HCT116 (cell line): ENCODE data around the gene RAB31. TPM values are rescaled to one million over a fixed set of nuclear protein-coding genes. Genes with fewer than 3 reads are reported as not detected.

ENCODE experiments used
- ATAC-seq: fragments of 200-7000 bp; cut with Tn5 transposase; 2 replicates; pipeline ENCODE4 v1.9.1; 2020; ENCODE audit warnings: mild to moderate bottlenecking, moderate library complexity
- BruUV-seq: library from RNA; stranded (reverse); fragments of 400-500 nt; replicated peaks from 2 replicates; lab custom pipeline; 2021; lab: Mats Ljungman, UMichigan
- CTCF ChIA-PET: fragments of 300-600 bp; sonication (Branson Sonifier 250); formaldehyde crosslinking; loops from one replicate; lab custom pipeline; 2021; ENCODE audit warnings: antibody characterized with exemption; lab: Charles Lee
- POLR2A ChIA-PET: fragments of 300-600, 350-600 bp; sonication (Branson Sonifier 250); formaldehyde crosslinking; loops from one replicate; lab custom pipeline; 2021; ENCODE audit warnings: antibody characterized with exemption; lab: Charles Lee
- RAD21 ChIA-PET, 2 experiments: fragments of 300-600 bp; sonication (Branson Sonifier 250); formaldehyde crosslinking; loops; one replicate each; lab custom pipeline; 2023; ENCODE audit warnings: low total read pairs in 2 of 2; ENCODE audit not compliant: uncharacterized antibody in 2 of 2, unreplicated experiment in 2 of 2, low non-redundant PET in 1 of 2; lab: Charles Lee
- DNase-seq: peaks from one replicate; pipeline ENCODE4 v3.0.0-alpha.2; 2010; ENCODE audit warnings: low read depth, low spot score
- H2AFZ ChIP-seq: fragments of 200-600 bp; shearing (Covaris generic), sonication (generic); 2 replicates; pipeline ENCODE4 v1.6.1; 2017; ENCODE audit warnings: low read depth, mixed run types, mixed read lengths, antibody characterized with exemption, low read length; ENCODE audit not compliant: poor library complexity, severe bottlenecking
- H3K27ac ChIP-seq: 2 replicates; pipeline ENCODE4 v1.5.1; 2012; ENCODE audit warnings: low read depth, low read length
- H3K27me3 ChIP-seq: fragments of 200-600 bp; sonication (generic); 2 replicates; pipeline ENCODE4 v1.6.1; 2016; ENCODE audit warnings: mixed run types, low read length, mixed read lengths; ENCODE audit not compliant: insufficient read depth
- H3K36me3 ChIP-seq, 2 experiments: fragments of 200-500 bp in 1 of 2; fragments of 200-600 bp in 1 of 2; sonication (Bioruptor generic) in 1 of 2; sonication (generic) in 1 of 2; 2 replicates each; pipeline versions ENCODE4 v1.5.1 to v1.6.1; 2014 to 2016; ENCODE audit warnings: low read length in 2 of 2, inconsistent platforms in 1 of 2, mixed read lengths in 1 of 2, mixed run types in 1 of 2; ENCODE audit not compliant: insufficient read depth in 2 of 2, control insufficient read depth in 1 of 2
- H3K4me1 ChIP-seq, 2 experiments: fragments of 200-600 bp in 1 of 2; sonication (generic) in 1 of 2; 2 replicates each; pipeline versions ENCODE4 v1.5.1 to v1.6.1; 2012 to 2017; ENCODE audit warnings: low read length in 2 of 2, inconsistent platforms in 1 of 2, mild to moderate bottlenecking in 1 of 2, mixed read lengths in 1 of 2, mixed run types in 1 of 2, moderate library complexity in 1 of 2; ENCODE audit not compliant: insufficient read depth in 2 of 2, control insufficient read depth in 1 of 2
- H3K4me2 ChIP-seq: fragments of 200-600 bp; sonication (generic); 2 replicates; pipeline ENCODE4 v1.6.1; 2017; ENCODE audit warnings: mixed run types, low read length, mixed read lengths
- H3K4me3 ChIP-seq, 2 experiments: fragments of 200-600 bp in 1 of 2; sonication (generic) in 1 of 2; replicated peaks in 1 of 2; 2 replicates each; pipeline ENCODE4 v1.5.1; 2011 to 2016; ENCODE audit warnings: low read length in 2 of 2, control low read depth in 1 of 2, low read depth in 1 of 2, mild to moderate bottlenecking in 1 of 2, mixed read lengths in 1 of 2, mixed run types in 1 of 2
- H3K79me2 ChIP-seq: fragments of 200-600 bp; sonication (generic); 2 replicates; pipeline ENCODE4 v1.6.1; 2017; ENCODE audit warnings: mild to moderate bottlenecking, mixed run types, low read length, moderate library complexity, mixed read lengths; ENCODE audit not compliant: insufficient read depth
- H3K9ac ChIP-seq: fragments of 200-600 bp; sonication (generic); 2 replicates; pipeline ENCODE4 v1.6.1; 2016; ENCODE audit warnings: low read length, mixed read lengths
- H3K9me2 ChIP-seq: fragments of 200-600 bp; sonication (generic), shearing (Covaris generic); 2 replicates; pipeline ENCODE4 v1.6.1; 2017; ENCODE audit warnings: mixed run types, mild to moderate bottlenecking, moderate library complexity; ENCODE audit not compliant: insufficient read depth
- H3K9me3 ChIP-seq, 2 experiments: fragments of 200-500 bp in 1 of 2; fragments of 200-600 bp in 1 of 2; sonication (Bioruptor generic) in 1 of 2; sonication (generic) in 1 of 2; 2 replicates each; pipeline ENCODE4 v1.6.1; 2014 to 2017; ENCODE audit warnings: low read length in 2 of 2, mixed read lengths in 2 of 2, inconsistent platforms in 1 of 2, low read depth in 1 of 2, mild to moderate bottlenecking in 1 of 2, mixed run types in 1 of 2, moderate library complexity in 1 of 2; ENCODE audit not compliant: control insufficient read depth in 1 of 2, insufficient read depth in 1 of 2
- H4K20me1 ChIP-seq: fragments of 200-600 bp; sonication (generic), shearing (Covaris generic); 2 replicates; pipeline ENCODE4 v1.6.1; 2017; ENCODE audit warnings: mixed run types, mild to moderate bottlenecking, moderate library complexity; ENCODE audit not compliant: insufficient read depth
- EGR1 ChIP-seq: IDR thresholded peaks from 2 replicates; pipeline ENCODE4 v1.6.1; 2012; ENCODE audit warnings: low read depth
- ELF1 ChIP-seq: IDR thresholded peaks from 2 replicates; pipeline ENCODE4 v1.6.1; 2012; ENCODE audit warnings: low read depth, borderline replicate concordance
- EZH2 ChIP-seq: fragments of 200-600 bp; sonication (generic); IDR thresholded peaks from 2 replicates; pipeline ENCODE4 v1.6.1; 2017; ENCODE audit warnings: antibody characterized with exemption, mixed run types
- FOSL1 ChIP-seq: IDR thresholded peaks from 2 replicates; pipeline ENCODE4 v1.6.1; 2012; ENCODE audit warnings: low read depth
- JUND ChIP-seq: IDR thresholded peaks from 2 replicates; pipeline ENCODE4 v1.6.1; 2012
- SIN3A ChIP-seq: IDR thresholded peaks from 2 replicates; pipeline ENCODE4 v1.6.1; 2012; ENCODE audit warnings: low read depth
- SRF ChIP-seq: IDR thresholded peaks from 2 replicates; pipeline ENCODE4 v1.6.1; 2012; ENCODE audit warnings: low read depth
- TCF7L2 ChIP-seq: IDR thresholded peaks from 2 replicates; pipeline ENCODE4 v1.7.0; 2011; ENCODE audit warnings: borderline replicate concordance, inconsistent platforms; ENCODE audit not compliant: insufficient read depth, insufficient read length; ENCODE audit errors: extremely low read depth
- ZNF274 ChIP-seq: fragments of 200-500 bp; sonication (Bioruptor generic); IDR thresholded peaks from 2 replicates; pipeline ENCODE4 v1.6.1; 2014; ENCODE audit warnings: mild to moderate bottlenecking, low read depth, low read length, inconsistent platforms
- intact Hi-C: fragments of 100-400 bp; cut with micrococcal nuclease; formaldehyde crosslinking; loops from 2 replicates; pipeline ENCODE4 v1.10.0; 2022
- total RNA-seq: library from RNA; stranded (reverse); gene quantifications from one replicate; pipeline ENCODE4 v1.2.1, GENCODE V29; 2021; ENCODE audit not compliant: unreplicated experiment
- TF ChIP-seq, protein P1 (sequence below): IDR thresholded peaks from 2 replicates; pipeline ENCODE4 v1.6.1; 2011; ENCODE audit warnings: mild to moderate bottlenecking, low read length, moderate library complexity; ENCODE audit not compliant: insufficient replicate concordance; ENCODE audit errors: extremely low read depth
- TF ChIP-seq, protein P2 (sequence below): IDR thresholded peaks from 2 replicates; pipeline ENCODE4 v1.6.1; 2012
- TF ChIP-seq, protein P3 (sequence below): IDR thresholded peaks from 2 replicates; pipeline ENCODE4 v1.6.1; 2012
- TF ChIP-seq, protein P4 (sequence below): IDR thresholded peaks from 2 replicates; pipeline ENCODE4 v1.6.1; 2012; ENCODE audit warnings: low read depth

The RAB31 gene
- total RNA-seq, 1 experiment from 2014 or later, result 46.9 TPM

DNA sequence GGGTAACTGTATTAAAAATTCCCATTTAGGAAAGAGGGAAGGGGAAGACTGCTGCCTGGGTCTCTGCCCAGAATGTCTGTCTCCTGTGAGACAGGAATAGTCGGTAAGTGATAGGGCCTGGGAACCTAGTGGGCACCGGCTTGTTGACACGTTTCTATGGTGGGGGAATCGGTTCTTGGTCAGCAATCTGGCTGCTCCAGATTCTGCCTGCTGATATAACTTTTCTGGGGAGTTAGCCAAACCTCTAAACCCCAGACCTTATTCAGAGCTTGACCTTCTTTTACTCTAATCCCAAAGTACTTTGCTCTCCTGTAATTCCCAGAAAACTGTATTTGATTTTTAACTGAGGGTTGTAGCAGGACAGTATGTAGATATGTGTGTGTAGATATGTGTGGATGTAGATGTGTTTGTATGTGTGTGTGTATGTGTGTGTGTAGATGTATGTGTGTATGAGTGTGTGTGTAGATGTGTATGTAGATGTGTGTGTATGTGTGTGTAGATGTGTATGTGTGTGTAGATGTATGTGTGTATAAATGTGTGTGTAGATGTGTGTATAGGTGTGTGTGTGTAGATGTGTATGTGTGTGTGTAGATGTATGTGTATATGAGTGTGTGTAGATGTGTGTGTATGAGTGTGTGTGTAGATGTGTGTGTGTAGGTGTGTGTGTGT, 115.8 kb downstream of the RAB31 start:
- BruUV-seq, result no TSS peak
- no peaks in the 10 kb centered on the region for H3K9me2 ChIP-seq
- H3K4me3 ChIP-seq, result no peak overlapping the region
- no peaks in the 10 kb centered on the region for H3K27me3 ChIP-seq
- TF ChIP-seq EZH2 (no peak), FOSL1 (no peak)
- TF ChIP-seq, protein P1, sequence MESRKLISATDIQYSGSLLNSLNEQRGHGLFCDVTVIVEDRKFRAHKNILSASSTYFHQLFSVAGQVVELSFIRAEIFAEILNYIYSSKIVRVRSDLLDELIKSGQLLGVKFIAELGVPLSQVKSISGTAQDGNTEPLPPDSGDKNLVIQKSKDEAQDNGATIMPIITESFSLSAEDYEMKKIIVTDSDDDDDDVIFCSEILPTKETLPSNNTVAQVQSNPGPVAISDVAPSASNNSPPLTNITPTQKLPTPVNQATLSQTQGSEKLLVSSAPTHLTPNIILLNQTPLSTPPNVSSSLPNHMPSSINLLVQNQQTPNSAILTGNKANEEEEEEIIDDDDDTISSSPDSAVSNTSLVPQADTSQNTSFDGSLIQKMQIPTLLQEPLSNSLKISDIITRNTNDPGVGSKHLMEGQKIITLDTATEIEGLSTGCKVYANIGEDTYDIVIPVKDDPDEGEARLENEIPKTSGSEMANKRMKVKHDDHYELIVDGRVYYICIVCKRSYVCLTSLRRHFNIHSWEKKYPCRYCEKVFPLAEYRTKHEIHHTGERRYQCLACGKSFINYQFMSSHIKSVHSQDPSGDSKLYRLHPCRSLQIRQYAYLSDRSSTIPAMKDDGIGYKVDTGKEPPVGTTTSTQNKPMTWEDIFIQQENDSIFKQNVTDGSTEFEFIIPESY, result no peak
- TF ChIP-seq, protein P2, sequence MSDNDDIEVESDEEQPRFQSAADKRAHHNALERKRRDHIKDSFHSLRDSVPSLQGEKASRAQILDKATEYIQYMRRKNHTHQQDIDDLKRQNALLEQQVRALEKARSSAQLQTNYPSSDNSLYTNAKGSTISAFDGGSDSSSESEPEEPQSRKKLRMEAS, result no peak
- ATAC-seq, result no peak
- H3K9me3 ChIP-seq, result no peaks in the 10 kb centered on the region
- ChIA-PET POLR2A (no interaction called here), RAD21 (no interaction called here), CTCF (no interaction called here)
- no peaks in the 10 kb centered on the region for H3K36me3 ChIP-seq
- H3K9ac ChIP-seq, result no peak overlapping the region
- H2AFZ ChIP-seq, result no peak overlapping the region
- no peak for DNase-seq
- no peaks in the 10 kb centered on the region for H3K79me2 ChIP-seq
- H3K4me2 ChIP-seq, result peak overlapping the region; percentile 78; the same call in 1 of the 2 replicates
- peaks cover 52 to 61% of the 10 kb centered on the region in 2 experiments for H3K4me1 ChIP-seq
- intact Hi-C loops, result loop anchor here (10.0 kb wide), 1 partner anchor 131 kb away; no protein-coding TSS in a partner anchor
- no peaks in the 10 kb centered on the region for H4K20me1 ChIP-seq
- H3K27ac ChIP-seq, result peak overlapping the region; percentile 87

DNA sequence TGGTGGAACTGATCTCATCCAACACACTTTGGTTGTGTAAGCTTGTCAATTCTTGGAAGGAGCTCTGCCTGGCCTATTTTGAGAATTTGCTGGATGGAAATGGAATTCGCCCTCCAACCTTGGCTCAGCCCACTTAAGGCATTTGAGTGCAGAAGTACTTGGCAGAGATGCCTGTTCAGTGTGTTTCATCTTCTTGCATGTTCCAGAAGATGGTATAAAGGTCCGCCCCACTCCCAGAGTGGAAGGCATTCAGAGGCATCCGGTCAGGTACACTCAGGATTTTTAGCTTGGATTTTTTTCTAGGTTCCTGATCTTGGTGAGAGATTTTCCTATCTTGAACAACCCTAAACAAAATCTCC, 116.4 kb downstream of the RAB31 start:
- Histone ChIP-seq H3K79me2 (no peaks in the 10 kb centered on the region), H3K36me3 (no peaks in the 10 kb centered on the region), H3K9me3 (no peaks in the 10 kb centered on the region), H3K27me3 (no peaks in the 10 kb centered on the region), H3K9me2 (no peaks in the 10 kb centered on the region), H3K4me1 (peaks cover 57 to 66% of the 10 kb centered on the region in 2 experiments), H2AFZ (no peak overlapping the region), H3K4me2 (peak overlapping the region; percentile 78), H3K27ac (peak overlapping the region; percentile 87), H3K9ac (0 out of 2 replicates have a peak overlapping the region, but pooled peaks have one; percentile 38), H4K20me1 (no peaks in the 10 kb centered on the region), H3K4me3 (no peak overlapping the region)
- no TSS peak for BruUV-seq
- DNase-seq (no peak), ATAC-seq (no peak)
- ChIA-PET RAD21 (no interaction called here), CTCF (no interaction called here), POLR2A (no interaction called here)
- intact Hi-C loops, result loop anchor here (10.0 kb wide), 1 partner anchor 130 kb away; no protein-coding TSS in a partner anchor
- TF ChIP-seq JUND, result no peak
- TF ChIP-seq SRF, result no peak
- TF ChIP-seq TCF7L2, result no peak
- no peak for TF ChIP-seq FOSL1
- TF ChIP-seq ZNF274, result no peak
- TF ChIP-seq ELF1, result no peak
- TF ChIP-seq, protein P2, result no peak
- no peak for TF ChIP-seq EGR1
- no peak for TF ChIP-seq SIN3A
- TF ChIP-seq, protein P3, sequence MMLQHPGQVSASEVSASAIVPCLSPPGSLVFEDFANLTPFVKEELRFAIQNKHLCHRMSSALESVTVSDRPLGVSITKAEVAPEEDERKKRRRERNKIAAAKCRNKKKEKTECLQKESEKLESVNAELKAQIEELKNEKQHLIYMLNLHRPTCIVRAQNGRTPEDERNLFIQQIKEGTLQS, result no peak
- TF ChIP-seq, protein P4, sequence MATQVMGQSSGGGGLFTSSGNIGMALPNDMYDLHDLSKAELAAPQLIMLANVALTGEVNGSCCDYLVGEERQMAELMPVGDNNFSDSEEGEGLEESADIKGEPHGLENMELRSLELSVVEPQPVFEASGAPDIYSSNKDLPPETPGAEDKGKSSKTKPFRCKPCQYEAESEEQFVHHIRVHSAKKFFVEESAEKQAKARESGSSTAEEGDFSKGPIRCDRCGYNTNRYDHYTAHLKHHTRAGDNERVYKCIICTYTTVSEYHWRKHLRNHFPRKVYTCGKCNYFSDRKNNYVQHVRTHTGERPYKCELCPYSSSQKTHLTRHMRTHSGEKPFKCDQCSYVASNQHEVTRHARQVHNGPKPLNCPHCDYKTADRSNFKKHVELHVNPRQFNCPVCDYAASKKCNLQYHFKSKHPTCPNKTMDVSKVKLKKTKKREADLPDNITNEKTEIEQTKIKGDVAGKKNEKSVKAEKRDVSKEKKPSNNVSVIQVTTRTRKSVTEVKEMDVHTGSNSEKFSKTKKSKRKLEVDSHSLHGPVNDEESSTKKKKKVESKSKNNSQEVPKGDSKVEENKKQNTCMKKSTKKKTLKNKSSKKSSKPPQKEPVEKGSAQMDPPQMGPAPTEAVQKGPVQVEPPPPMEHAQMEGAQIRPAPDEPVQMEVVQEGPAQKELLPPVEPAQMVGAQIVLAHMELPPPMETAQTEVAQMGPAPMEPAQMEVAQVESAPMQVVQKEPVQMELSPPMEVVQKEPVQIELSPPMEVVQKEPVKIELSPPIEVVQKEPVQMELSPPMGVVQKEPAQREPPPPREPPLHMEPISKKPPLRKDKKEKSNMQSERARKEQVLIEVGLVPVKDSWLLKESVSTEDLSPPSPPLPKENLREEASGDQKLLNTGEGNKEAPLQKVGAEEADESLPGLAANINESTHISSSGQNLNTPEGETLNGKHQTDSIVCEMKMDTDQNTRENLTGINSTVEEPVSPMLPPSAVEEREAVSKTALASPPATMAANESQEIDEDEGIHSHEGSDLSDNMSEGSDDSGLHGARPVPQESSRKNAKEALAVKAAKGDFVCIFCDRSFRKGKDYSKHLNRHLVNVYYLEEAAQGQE, result no peak
